Measurements from ENCODE around the gene CER1.

The CER1 gene

DNA sequence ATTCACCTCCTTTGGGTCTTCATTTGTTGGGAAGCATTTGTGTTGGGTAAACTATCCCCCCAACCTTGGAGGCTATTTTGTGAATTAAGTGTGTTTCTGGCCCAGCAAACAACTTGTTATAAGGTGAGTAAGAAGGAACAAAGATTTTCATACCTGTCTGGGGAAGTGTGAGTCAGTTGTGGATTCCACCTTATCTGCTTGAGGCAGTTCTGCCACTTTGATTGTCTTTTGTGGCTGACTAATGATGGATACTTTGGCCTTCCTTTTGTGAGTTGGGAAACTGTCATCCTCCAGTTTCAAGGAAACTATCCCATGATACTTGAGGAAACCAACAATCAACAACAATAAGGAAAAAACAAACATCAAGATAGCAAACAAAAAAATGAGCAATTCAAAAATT lies 24.6 kb upstream of the CER1 start:
- TF ChIP-seq, protein P1, sequence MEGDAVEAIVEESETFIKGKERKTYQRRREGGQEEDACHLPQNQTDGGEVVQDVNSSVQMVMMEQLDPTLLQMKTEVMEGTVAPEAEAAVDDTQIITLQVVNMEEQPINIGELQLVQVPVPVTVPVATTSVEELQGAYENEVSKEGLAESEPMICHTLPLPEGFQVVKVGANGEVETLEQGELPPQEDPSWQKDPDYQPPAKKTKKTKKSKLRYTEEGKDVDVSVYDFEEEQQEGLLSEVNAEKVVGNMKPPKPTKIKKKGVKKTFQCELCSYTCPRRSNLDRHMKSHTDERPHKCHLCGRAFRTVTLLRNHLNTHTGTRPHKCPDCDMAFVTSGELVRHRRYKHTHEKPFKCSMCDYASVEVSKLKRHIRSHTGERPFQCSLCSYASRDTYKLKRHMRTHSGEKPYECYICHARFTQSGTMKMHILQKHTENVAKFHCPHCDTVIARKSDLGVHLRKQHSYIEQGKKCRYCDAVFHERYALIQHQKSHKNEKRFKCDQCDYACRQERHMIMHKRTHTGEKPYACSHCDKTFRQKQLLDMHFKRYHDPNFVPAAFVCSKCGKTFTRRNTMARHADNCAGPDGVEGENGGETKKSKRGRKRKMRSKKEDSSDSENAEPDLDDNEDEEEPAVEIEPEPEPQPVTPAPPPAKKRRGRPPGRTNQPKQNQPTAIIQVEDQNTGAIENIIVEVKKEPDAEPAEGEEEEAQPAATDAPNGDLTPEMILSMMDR (IDR thresholded peaks at IDR 0.05; ENCODE audit: low read depth, low read length): no peak
- no peak for DNase-seq (ENCODE audit: low read depth in 2 of 2)
- H3K4me3 ChIP-seq (replicated peaks in 1 of 2; ENCODE audit: low read depth in 2 of 2, low read length in 2 of 2): no peak overlapping the region

DNA sequence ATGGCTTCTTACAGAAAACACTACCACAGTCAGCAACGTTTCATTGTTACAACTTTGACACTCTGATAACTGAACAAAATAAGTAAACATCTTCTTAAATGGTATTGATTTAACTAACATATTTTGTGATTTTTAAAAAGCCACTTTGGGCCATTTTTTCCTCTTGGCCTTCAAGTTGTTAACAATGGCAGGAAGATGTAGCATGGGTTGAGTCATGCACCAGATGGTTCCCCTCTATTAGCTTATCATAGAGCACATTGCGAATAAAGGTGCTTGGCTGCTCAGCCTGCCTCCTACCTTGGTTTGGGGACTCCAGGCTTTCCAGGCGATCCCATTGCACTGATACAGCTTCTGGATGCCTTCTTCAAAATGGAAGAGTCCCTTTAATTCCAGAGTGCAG lies 24.1 kb upstream of the CER1 start:
- TF ChIP-seq, protein P1 (IDR thresholded peaks at IDR 0.05; ENCODE audit: low read depth, low read length): no peak
- DNase-seq (ENCODE audit: low read depth in 2 of 2): peak; percentile 10 to 40

DNA sequence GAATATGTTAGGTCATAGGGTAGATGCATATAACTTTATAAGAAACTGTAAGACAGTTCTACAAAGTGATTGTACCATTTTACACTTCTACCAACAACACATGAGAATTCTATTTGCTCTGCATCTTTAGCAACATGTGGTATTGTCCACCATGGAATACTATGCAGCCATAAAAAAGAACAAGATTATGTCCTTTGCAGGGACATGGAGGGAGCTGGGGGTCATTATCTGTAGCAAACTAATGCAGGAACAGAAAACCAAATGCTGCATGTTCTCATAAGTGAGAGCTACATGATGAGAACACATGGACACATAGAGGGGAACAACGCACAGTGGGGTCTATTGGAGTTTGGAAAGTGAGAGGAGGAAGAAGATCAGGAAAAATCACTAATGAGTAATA lies 22.2 kb upstream of the CER1 start:
- TF ChIP-seq, protein P1 (IDR thresholded peaks at IDR 0.05; ENCODE audit: low read depth, low read length): no peak
- DNase-seq (ENCODE audit: low read depth in 2 of 2): no peak
- no peak overlapping the region for H3K4me3 ChIP-seq (replicated peaks in 1 of 2; ENCODE audit: low read depth in 2 of 2, low read length in 2 of 2)

More for the DNA sequence above, 24.1 kb upstream of the CER1 start:
- H3K4me3 ChIP-seq (replicated peaks in 1 of 2; ENCODE audit: low read depth in 2 of 2, low read length in 2 of 2): no peak overlapping the region

DNA sequence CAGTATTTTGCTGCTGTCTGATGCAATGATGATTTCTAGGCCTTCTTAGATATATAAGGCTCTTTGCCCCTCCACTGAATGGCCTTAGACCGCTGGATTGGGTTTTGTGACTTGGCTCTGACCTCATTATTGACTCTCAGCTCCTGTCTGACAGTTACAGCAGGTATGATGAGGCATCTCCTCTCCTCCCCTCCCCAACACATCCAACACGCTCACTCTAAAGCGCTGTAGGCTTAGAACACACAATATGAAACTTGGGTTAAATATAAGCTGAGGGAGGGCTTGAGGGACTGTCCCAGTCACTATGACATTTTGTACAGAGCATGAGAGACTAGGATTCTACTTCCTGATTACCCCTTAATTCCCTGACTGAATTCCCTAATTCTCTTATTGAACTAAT lies 18.8 kb upstream of the CER1 start:
- DNase-seq (ENCODE audit: low read depth in 2 of 2): no peak
- TF ChIP-seq, protein P1 (IDR thresholded peaks at IDR 0.05; ENCODE audit: low read depth, low read length): no peak
- no peak overlapping the region for H3K4me3 ChIP-seq (replicated peaks in 1 of 2; ENCODE audit: low read depth in 2 of 2, low read length in 2 of 2)

DNA sequence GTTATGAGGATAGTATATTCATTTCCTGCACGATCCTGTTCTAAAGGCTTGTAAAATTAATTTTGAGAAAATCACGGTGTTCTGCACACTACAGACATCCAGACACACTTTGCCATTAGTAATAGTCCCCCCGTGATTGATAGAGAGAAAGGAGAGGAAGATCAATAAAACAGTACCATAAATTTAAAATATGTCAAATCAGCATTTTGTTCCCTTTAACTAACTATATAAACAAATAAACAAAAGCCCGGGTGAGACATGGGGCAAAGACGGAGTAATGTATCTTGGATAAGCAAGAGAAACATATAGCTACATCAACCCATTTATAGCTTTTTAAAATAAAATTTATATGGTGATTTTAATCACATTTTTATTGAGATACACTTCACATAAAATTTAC lies 10.6 kb upstream of the CER1 start:
- TF ChIP-seq, protein P1 (IDR thresholded peaks at IDR 0.05; ENCODE audit: low read depth, low read length): no peak

DNA sequence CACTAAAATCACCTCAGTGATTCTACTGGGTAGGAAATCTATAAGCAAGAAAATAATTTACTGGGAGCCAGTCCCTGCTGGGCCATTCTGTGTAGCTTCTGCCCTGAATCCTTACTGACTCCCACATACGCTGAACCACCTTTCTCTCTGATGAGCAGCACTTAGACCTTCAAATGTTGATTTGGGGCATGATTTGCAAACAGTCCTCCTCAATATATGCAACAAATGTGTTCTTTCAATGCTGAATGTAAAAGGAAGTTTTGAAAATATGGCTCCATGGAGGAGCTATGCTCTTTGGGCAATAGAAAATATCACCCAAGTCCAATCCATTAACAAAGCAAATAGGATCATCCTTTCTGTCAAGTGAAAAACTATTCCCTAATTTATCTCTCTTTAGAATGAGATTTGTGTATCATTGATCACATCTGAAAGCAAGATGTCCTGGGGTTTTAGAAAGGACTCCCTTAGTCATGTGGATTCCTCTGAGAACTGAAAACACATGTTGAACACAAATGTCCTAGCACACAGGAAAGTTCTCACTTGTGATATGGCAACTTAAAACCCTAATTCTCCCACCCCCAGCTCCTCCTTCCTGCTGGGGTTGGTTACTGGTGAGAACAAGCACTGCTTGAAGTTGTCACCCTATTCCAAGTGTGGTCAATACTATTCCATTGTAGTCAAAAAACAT lies 8.9 kb upstream of the CER1 start:
- TF ChIP-seq, protein P1 (IDR thresholded peaks at IDR 0.05; ENCODE audit: low read depth, low read length): no peak
- H3K4me3 ChIP-seq (replicated peaks in 1 of 2; ENCODE audit: low read depth in 2 of 2, low read length in 2 of 2): no peak overlapping the region
- no peak for DNase-seq (ENCODE audit: low read depth in 2 of 2)

More for the DNA sequence above, 10.6 kb upstream of the CER1 start:
- DNase-seq (ENCODE audit: low read depth in 2 of 2): no peak
- no peak overlapping the region for H3K4me3 ChIP-seq (replicated peaks in 1 of 2; ENCODE audit: low read depth in 2 of 2, low read length in 2 of 2)

DNA sequence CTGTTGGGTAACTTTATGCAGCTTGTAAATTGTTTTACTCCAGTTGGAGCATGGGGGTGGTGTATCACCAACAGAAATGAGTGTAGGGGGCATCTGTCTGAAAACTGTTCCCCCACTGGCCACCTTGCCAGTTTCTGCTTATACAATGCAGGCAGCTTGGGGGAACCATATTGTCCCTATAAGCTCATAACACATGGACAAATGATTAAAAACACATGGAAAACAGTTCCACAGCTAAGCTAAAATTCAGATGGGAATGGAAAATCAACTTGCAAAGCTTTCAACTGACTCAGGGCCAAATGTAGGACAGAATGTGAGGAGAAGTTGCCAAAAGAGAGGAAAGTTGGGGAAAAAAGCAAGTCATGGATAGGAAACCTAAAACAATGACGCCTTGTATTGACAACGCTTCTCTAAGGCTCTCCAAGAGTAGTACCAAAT lies 7.9 kb upstream of the CER1 start:
- H3K4me3 ChIP-seq (replicated peaks in 1 of 2; ENCODE audit: low read depth in 2 of 2, low read length in 2 of 2): no peak overlapping the region
- TF ChIP-seq, protein P1 (IDR thresholded peaks at IDR 0.05; ENCODE audit: low read depth, low read length): no peak
- no peak for DNase-seq (ENCODE audit: low read depth in 2 of 2)
